Measurements from ENCODE around the gene MYADM.

Gene MYADM

DNA sequence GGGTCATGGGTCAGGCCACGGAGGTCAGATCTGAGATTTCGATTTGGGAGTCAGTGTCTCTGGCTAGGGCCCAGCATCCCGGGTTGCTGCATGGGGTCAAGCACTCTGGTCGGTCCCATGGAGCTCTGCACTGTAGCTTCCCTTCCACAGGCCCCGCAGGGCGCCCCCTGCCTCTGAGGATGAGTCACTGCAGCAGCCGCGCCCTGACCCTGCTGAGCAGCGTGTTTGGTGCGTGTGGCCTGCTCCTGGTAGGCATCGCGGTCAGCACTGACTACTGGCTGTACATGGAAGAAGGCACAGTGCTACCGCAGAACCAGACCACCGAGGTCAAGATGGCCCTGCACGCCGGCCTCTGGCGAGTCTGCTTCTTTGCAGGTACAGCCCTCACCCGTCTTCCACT, 45.0 kb downstream of the MYADM start:
- no peak for TF ChIP-seq ZFX (IDR thresholded peaks at IDR 0.05)
- TF ChIP-seq, protein P1, sequence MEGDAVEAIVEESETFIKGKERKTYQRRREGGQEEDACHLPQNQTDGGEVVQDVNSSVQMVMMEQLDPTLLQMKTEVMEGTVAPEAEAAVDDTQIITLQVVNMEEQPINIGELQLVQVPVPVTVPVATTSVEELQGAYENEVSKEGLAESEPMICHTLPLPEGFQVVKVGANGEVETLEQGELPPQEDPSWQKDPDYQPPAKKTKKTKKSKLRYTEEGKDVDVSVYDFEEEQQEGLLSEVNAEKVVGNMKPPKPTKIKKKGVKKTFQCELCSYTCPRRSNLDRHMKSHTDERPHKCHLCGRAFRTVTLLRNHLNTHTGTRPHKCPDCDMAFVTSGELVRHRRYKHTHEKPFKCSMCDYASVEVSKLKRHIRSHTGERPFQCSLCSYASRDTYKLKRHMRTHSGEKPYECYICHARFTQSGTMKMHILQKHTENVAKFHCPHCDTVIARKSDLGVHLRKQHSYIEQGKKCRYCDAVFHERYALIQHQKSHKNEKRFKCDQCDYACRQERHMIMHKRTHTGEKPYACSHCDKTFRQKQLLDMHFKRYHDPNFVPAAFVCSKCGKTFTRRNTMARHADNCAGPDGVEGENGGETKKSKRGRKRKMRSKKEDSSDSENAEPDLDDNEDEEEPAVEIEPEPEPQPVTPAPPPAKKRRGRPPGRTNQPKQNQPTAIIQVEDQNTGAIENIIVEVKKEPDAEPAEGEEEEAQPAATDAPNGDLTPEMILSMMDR (conservative IDR thresholded peaks at IDR 0.05): peak; percentile 49
- H3K27ac ChIP-seq: no peak overlapping the region

DNA sequence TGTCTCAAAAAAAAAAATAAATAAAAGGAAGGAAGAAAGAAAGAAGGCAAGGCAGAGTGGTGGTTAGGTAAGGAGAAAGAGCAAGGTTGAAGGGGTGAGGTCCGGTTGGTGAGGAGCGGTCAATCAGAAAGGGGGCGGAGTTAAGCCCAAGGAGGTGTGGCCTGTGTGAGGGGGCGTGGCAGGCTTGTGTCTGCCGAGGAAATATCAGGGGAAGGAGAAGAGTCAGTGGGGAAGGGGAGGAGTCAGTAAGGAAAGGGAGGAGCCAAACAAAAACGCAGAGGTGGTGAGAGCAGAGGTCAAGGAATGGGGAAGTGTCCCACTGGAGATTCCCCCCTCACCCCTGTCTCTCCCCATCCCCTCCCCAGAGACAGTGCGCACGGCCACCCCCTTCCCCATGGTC, 47.3 kb downstream of the MYADM start:
- no peak overlapping the region for H3K27ac ChIP-seq
- TF ChIP-seq, protein P1 (conservative IDR thresholded peaks at IDR 0.05): no peak
- TF ChIP-seq ZFX (IDR thresholded peaks at IDR 0.05): no peak

DNA sequence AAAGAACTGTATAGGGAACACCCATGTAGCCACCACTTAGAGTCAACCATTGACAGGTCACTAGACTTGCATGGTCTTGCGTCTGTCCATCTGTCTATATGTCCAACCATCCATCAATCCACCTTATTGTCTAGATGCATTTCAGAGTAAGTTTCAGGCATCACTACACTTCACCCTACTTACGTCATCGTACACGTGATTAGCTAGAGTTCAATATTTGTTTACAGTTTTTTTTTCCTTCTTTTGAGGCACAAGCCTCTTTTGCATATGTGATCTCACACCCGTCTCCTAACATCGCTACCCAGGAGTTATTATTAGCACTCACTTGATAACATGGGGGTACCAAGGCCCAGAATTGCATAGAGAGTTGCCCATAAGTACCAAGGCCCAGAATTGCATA, 48.3 kb downstream of the MYADM start:
- no peak overlapping the region for H3K27ac ChIP-seq
- TF ChIP-seq ZFX (IDR thresholded peaks at IDR 0.05): no peak
- TF ChIP-seq, protein P1 (conservative IDR thresholded peaks at IDR 0.05): no peak

DNA sequence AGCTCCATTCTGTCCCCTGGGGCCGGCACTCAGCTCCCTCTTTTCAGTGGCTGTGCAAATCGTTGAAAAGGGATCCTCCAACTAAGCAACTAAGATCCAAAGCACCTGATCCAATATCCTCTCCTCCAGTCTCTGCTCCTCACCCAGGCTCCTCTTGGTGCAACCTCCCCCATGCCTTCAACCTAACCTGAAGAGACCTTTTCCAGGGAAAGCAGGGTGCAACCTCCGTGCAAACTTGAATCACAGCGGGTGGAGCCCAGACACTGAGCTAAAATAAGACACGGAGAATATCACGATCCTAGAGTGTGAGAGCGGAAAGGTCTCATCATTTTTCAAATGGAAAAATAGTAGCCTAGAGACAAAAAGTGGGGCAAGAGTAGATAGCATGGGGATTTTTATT, 49.7 kb downstream of the MYADM start:
- no peak for TF ChIP-seq ZFX (IDR thresholded peaks at IDR 0.05)
- TF ChIP-seq, protein P1 (conservative IDR thresholded peaks at IDR 0.05): no peak
- H3K27ac ChIP-seq: no peak overlapping the region

Measured in C4-2B (cell line).